Chondrocyte (in vitro differentiated cells): Measurements from ENCODE around the gene OTULINL. TPM values are rescaled to one million over a fixed set of nuclear protein-coding genes. Genes with fewer than 3 reads are reported as not detected.

Source experiments
- DNase-seq: peaks from one replicate; pipeline ENCODE4 v3.0.0; 2021; ENCODE audit warnings: mixed read lengths, low spot score
- H3K27ac Mint-ChIP-seq: one replicate; pipeline ENCODE4 v1.8.0; 2021; ENCODE audit warnings: mild to moderate bottlenecking, moderate library complexity, mixed read lengths; ENCODE audit not compliant: unreplicated experiment
- H3K27me3 Mint-ChIP-seq: 2 replicates; pipeline ENCODE4 v1.8.0; 2021; ENCODE audit warnings: low read depth, mixed read lengths
- H3K36me3 Mint-ChIP-seq: 2 replicates; pipeline ENCODE4 v1.8.0; 2021; ENCODE audit warnings: low read depth, mixed read lengths
- H3K4me1 Mint-ChIP-seq: 2 replicates; pipeline ENCODE4 v1.8.0; 2021; ENCODE audit warnings: low read depth, mild to moderate bottlenecking, mixed read lengths
- H3K4me3 Mint-ChIP-seq: one replicate; pipeline ENCODE4 v1.8.0; 2021; ENCODE audit warnings: mild to moderate bottlenecking, moderate library complexity, mixed read lengths; ENCODE audit not compliant: unreplicated experiment
- H3K9me3 Mint-ChIP-seq: 2 replicates; pipeline ENCODE4 v1.8.0; 2021; ENCODE audit warnings: low read depth, mixed read lengths
- total RNA-seq: library from RNA; stranded (reverse); gene quantifications from 3 replicates; pipeline ENCODE4 v1.2.1, GENCODE V29; 2021
- TF ChIP-seq, protein P1 (sequence below): fragments of 200-600 bp; sonication (generic); IDR thresholded peaks from 2 replicates; pipeline ENCODE4 v1.5.0; 2021; ENCODE audit warnings: antibody characterized with exemption, mild to moderate bottlenecking, moderate library complexity

OTULINL gene
- total RNA-seq, 1 donor from 2014 or later = 5.6 TPM

DNA sequence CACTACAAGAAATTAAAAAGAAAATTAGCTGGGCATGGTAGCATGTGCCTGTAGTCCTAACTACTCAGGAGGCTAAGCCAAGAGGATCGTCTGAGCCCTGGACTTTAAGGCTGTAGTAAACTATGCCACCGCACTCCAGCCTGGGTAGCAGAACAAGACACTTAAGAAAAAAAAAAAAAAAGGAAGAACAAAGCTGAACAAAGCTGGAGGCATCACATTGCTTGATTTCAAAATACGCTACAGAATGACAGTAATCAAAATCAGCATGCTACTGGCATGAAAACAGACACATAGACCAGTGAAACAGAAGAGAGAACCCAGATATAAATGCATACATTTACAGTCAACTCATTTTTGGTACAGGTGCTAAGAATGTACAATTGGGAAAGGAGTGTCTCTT lies 68.5 kb downstream of the OTULINL start:
- no peak overlapping the region for H3K4me3 Mint-ChIP-seq
- no peak overlapping the region for H3K27ac Mint-ChIP-seq
- TF ChIP-seq, protein P1, sequence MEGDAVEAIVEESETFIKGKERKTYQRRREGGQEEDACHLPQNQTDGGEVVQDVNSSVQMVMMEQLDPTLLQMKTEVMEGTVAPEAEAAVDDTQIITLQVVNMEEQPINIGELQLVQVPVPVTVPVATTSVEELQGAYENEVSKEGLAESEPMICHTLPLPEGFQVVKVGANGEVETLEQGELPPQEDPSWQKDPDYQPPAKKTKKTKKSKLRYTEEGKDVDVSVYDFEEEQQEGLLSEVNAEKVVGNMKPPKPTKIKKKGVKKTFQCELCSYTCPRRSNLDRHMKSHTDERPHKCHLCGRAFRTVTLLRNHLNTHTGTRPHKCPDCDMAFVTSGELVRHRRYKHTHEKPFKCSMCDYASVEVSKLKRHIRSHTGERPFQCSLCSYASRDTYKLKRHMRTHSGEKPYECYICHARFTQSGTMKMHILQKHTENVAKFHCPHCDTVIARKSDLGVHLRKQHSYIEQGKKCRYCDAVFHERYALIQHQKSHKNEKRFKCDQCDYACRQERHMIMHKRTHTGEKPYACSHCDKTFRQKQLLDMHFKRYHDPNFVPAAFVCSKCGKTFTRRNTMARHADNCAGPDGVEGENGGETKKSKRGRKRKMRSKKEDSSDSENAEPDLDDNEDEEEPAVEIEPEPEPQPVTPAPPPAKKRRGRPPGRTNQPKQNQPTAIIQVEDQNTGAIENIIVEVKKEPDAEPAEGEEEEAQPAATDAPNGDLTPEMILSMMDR = no peak
- no peaks in the 10 kb centered on the region for H3K9me3 Mint-ChIP-seq
- H3K4me1 Mint-ChIP-seq = peaks cover 5% of the 10 kb centered on the region
- H3K36me3 Mint-ChIP-seq = no peaks in the 10 kb centered on the region
- H3K27me3 Mint-ChIP-seq = peaks cover 34% of the 10 kb centered on the region
- no peak for DNase-seq

DNA sequence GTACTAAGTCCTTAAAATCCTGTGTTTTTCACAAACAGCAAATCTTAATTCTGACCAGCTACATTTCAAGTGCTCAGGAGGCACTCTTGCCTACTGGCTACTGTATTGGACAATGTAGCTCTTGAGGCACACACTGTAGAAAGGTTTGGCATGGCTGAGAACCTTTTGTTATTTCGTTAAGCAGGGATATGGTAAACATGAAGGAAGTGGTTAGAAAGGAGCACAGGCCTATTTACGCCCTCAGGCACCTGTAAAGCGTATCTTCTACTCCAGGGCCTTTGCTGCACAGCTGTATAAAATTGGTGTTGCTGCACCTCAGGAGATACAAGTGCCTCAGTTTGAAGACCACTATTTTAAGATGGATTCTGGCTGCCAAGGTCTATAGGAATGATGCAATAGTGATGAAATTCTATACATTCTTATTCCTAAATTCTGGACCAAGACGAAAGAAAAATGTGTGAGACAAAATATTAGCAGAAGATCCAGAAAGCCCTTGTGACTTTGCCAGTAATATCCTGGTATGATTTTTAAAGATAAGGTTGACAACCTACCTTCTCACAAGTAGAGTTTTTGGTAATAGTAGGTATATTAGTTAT lies 73.7 kb downstream of the OTULINL start:
- no peak overlapping the region for H3K27ac Mint-ChIP-seq
- DNase-seq = no peak
- H3K27me3 Mint-ChIP-seq = peaks cover 21% of the 10 kb centered on the region
- H3K4me1 Mint-ChIP-seq = no peaks in the 10 kb centered on the region
- H3K9me3 Mint-ChIP-seq = no peaks in the 10 kb centered on the region
- H3K4me3 Mint-ChIP-seq = no peak overlapping the region
- H3K36me3 Mint-ChIP-seq = no peaks in the 10 kb centered on the region
- TF ChIP-seq, protein P1 = no peak

DNA sequence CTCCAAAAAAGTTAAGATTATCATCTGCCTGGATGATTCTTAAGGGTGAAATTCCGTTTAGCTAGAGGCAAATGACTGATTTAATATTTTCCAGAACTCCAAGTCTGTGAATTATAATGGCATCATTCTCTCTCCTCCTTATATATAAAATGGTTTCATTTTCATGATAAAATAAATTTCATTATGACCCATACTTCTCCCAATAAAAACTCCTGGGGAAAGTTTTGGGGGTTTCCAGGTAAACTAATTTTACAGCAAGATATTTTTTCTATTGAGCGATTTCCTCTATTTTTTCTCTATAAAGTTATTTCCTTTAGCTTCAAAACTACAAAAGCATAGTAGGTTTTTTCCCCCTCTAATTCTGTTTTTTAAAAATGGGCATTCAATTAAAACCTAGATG lies 75.3 kb downstream of the OTULINL start:
- peaks cover 11% of the 10 kb centered on the region for H3K27me3 Mint-ChIP-seq
- H3K9me3 Mint-ChIP-seq = no peaks in the 10 kb centered on the region
- no peak overlapping the region for H3K27ac Mint-ChIP-seq
- H3K36me3 Mint-ChIP-seq = no peaks in the 10 kb centered on the region
- H3K4me1 Mint-ChIP-seq = peaks cover 4% of the 10 kb centered on the region
- H3K4me3 Mint-ChIP-seq = no peak overlapping the region
- DNase-seq = no peak
- TF ChIP-seq, protein P1 = no peak

DNA sequence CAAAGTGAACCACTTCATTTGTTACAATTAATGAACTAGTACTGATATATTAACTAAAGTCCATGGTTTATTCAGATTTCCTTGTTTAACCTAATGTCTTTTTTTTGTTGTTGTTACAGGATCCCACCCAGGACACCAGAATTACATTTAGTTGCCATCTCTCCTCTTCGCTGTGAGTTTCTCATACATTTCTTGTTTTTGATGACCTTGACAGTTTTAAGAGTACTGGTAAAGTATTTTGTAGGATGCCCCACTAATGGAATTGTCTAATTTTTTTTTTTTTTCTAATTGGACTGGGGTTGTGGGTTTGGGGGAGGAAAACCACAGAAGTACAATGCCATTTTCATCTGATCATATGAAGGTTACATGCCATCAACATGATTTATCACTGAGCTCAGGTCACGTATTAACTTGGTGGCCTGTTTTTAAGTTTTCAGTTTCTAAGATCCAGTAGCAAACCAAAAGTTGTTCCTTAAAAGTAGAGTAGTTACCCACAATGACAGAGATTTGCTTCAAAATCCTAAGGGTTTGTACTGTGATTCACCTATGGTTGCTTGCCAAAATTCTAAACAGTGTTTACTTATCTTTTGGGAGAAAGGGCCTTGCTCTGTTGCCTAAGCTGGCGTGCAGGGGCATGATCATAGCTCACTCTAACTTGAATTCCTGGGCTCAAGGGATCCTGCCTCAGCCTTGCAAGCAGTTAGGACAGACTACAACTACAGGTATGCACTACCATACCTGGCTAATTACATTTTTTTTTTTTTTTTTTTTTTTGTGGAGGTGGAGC lies 78.4 kb downstream of the OTULINL start:
- H3K36me3 Mint-ChIP-seq = no peaks in the 10 kb centered on the region
- H3K9me3 Mint-ChIP-seq = no peaks in the 10 kb centered on the region
- H3K4me3 Mint-ChIP-seq = no peak overlapping the region
- peaks cover 17% of the 10 kb centered on the region for H3K4me1 Mint-ChIP-seq
- no peak overlapping the region for H3K27ac Mint-ChIP-seq
- TF ChIP-seq, protein P1 = no peak
- no peak for DNase-seq
- no peaks in the 10 kb centered on the region for H3K27me3 Mint-ChIP-seq

DNA sequence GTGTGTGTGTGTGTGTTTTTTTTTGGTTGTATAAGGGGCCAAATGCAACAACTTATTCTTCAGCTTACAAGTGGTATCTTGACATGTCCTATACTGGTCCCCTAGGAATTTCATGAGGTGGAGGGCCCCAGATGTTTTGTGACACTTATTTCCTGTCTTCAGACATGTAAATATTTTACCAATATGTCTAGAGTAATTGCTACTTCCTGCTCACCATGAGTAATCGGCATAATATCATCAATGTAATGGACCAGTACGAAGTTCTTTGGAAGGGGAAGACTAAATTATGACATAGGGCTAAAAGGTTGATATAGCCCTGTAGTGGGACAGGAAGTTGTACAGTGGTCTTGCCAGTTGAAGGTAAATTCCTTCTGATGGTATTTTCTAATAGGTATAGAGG lies 79.2 kb downstream of the OTULINL start:
- Mint-ChIP-seq H3K27ac (no peak overlapping the region), H3K9me3 (no peaks in the 10 kb centered on the region), H3K36me3 (no peaks in the 10 kb centered on the region), H3K4me3 (no peak overlapping the region), H3K27me3 (no peaks in the 10 kb centered on the region), H3K4me1 (peaks cover 24% of the 10 kb centered on the region)
- no peak for DNase-seq
- TF ChIP-seq, protein P1 = no peak

Other genes with a start within 250 kb of the OTULINL start
- 31.2 to 36.3 TPM (median 34.7 TPM) in 3 replicates for gene OTULIN, start 82.9 kb downstream of the OTULINL start, total RNA-seq